Inferior parietal cortex (tissue), 1 donor: ENCODE data around the gene CDC42EP4.
"Not testable (repeated sequence)": the region's sequence is repeated elsewhere in the genome, so short reads cannot be mapped to it uniquely, and the experiment has no call there.

Experiments
- DNase-seq: peaks from one replicate; pipeline ENCODE4 v3.0.0-alpha.2; 2016; ENCODE audit errors: extremely low spot score

Gene CDC42EP4

DNA sequence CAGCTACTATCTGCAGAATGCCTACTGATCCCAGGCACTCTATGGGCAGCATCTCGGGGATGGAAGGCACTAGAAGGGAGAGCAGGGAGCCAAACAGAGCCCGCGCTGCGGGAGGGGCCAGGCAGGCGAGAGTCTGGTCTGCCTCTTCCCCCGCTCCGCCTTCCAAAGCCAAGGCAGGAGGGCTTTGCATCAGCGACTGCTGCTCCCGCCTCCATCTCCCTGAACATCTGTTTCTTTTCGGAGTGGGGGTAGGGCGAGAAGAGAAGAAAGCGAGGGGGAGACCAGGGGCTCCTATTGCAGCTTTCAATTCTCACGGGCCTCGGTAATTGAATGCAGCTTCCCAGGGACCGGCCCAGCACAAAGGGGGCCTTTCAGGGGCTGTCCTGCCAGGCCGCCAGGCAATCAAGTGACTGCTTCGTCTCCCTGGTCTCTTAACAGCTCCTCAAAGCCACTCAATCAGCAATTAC is 31.4 kb upstream of the CDC42EP4 start:
- DNase-seq = peak; percentile 62

DNA sequence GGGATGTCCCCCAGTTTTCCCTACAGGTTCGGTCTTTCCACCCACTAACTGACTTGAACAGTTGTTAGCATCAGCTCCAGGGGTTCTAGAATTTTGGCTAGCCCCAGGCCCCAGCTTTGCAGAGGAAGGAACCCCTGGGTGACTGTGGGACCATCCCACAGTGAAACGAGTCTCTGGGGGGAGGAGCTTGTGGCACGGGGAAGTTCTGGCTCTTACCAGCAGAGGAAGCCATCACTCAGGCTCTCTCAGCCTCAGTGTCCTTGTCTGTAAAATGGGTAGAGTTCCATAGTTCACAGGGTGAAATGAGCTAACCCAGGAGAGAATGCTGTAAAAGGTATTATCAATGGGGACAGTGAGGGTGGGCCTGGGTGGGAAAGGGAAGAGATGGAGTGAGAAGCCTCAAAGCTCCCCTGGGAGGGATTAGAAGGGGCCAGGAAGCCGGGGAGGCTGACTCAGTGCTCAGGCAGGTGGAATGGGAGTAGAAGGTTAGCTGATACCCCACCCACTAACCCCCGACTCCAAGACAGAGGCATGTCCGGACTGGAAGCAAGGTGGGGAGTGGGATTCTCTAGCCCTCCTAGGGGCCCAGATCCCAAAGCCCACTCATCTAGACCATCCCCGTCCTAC is 30.9 kb upstream of the CDC42EP4 start:
- no peak for DNase-seq

DNA sequence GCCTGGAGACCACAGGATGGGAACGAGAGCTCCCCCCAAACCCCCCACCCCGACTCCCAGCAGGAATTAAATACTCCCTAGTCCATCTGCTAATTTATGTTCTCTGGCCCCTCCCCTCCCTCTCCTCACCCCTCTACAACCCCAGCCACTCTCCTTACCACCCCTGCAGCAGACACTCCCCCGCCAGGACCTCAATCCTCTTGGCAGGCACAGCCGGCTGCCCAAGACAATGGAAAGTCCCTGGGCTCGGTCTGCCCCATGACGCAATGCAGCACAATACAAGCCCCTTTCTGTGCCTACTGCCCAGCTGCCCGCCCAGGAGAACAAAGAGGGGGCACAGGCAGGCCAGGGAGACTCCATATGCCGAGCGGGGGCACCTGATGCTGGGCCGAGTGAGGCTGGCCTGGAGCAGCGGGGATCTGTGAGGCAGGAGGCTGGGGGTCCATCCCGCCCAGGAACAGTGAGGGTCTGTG is 30.3 kb upstream of the CDC42EP4 start:
- DNase-seq = peak; percentile 85

DNA sequence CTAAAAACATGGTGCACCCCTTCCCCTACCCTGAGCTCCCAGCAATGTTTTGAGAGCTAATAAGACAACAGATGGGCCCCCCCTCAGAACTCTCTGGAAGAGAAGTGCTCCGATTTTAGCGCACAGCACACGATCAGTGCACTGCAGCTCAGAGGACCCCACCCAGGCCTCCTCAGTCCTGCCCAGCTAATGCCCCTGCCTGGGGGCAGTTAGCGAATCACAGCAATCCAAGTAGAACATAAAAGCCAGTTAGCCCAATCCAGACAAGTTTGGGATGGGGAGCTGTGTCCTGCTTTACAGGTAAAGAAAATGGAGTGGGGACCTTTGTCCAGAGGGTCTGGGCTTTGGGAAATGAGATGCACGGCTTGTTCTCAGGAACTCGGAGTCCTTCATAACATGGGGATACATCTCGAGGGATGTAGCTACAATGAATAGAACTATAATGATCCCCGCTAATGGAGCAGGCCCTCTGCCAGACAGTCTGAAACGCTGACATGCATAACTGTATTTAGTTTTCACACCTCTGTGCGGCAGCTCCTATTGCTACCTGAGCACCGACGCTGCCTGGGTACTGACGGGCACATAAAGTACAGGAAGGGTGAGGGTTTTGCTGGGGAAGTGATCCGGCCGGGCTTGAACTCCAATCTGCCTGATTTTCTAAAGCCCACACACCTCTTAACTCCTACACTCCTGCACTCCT is 29.7 kb upstream of the CDC42EP4 start:
- no peak for DNase-seq

DNA sequence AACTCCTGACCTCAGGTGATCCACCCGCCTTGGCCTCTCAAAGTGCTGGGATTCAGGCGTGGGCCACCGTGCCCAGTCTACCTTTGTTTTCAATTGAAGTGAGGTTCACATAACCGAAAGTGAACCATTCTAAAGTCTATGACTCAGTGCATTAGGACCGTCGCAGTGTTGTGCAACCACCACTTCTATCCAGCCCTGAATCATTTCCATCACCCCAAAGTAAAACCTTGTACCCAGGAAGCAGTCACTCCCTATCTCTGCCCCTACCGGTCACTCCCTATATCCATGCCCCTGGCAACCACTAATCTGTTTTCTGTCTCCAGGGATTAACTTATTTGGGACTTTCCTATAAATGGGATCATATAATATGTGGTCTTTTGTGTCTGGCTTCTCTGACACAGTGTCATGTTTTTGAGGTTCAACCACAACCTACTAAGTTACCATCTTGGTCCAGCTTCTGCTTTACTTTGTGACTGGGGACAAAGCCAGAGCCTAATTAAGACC is 28.3 kb upstream of the CDC42EP4 start:
- no peak for DNase-seq

DNA sequence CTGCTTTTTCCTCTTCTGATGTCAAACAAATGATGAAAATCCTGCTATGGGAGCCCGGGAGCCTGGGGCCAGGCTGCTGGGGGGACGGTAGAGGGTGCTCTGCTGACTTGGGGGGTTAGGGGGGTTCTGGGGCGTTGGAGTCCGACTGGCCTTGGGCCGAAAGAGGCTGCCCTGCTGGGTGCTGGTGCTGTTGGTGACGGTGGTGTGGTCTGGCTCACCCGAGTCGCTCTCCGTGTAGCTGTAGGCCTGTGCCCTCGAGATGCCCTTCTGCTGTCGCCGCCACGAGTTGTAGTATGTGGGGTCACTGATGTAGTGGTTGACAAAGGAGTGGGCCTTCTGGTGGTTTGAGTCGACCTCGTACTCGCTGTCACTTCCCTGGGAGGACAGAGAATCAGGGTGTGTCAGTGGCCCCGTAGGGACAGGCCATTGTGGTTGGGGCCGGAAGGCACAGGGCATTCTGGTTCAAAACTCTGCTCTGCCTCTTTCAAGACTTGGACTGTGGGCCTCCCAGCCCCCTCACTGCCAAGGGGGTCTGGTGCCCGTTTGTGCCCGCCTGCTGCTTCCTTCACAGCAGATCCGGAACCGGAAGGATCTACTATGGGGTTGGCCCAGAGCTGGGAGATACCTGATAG is 26.9 kb upstream of the CDC42EP4 start:
- DNase-seq = no peak

DNA sequence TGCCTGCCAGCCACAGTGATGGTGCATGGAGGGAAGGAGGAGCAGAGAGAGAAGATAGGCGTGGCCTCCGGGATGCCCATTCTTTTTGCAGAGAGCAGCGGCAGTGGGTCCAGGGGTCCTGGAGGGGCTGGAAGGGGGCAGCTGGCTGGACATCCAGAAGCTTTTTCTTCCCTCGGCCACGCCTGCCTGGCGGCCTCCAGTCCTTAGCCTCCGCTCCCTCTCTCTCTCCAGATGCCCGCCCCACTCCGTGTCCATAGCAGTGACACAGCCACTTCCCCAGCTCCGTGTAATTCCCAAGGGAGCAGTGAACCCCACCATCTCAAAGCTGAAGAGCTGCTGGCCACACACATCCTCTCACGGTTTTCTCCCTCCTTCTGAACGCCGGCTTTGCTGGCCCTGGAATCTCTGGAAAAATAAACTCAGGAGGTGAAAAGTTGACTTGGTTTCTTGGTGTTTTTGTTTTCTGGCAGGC is 26.3 kb upstream of the CDC42EP4 start:
- no peak for DNase-seq

DNA sequence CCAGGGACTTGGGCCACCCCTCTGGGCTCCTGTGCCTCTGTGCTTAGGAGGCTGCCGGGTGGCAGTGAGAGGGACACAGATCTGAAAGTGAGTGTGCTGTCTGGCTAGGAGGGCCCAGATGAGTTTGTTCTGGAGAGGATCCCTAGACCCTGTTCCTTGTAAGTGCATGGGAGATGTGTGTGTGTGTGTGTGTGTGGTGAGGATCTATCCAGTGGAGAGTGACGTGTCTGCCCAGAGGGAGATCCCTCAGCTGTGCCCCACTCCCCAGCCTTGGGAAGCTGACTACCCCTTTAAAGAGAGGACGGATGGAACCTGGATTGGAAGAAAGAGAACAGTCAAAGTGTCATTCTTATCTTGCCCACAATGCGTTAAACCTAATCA is 25.5 kb upstream of the CDC42EP4 start:
- DNase-seq = no peak

DNA sequence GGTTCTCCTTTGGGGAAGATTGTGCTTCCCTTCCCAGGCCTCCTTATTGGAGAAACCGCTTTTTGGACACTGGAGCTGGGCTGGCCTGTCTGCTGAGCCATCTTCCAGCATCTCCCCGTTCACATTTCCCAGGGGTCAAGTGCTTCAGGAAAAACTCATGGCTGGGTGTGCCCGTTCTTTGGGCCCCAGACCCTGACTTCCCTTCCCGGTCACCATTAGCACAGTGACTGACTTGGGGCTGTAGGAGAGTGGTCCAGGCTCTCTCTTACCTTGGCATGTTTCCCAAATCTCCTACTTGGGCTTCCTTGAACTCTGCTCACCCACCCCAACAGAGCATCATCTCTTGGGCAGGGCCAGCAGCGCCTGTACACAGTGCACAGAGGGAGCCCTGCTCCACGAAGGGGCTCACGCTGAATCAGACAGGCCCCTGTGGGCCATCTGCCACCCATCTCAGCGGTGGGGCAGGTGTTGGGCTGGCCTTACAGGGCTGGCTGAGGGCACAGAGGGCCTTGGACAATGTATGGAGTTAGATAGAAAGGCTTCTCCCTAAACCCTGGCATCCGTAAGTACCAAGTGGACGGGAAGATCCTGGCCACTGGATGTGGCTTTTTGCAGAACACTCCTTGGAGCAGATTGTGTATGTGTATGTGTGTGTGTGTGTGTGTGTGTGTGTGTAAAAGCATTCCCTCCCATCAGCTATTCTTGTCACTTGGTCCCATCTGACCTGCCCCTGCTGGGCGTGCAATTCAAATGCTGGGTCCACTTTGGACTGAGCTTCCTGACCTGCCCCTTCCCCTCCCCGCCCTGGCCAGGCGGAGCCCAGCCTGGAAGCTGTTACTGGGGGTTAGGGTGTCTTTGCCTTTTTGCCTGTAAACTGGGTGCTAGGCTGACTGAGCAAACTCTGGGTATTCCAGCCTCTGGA is 24.9 kb upstream of the CDC42EP4 start:
- no peak for DNase-seq

DNA sequence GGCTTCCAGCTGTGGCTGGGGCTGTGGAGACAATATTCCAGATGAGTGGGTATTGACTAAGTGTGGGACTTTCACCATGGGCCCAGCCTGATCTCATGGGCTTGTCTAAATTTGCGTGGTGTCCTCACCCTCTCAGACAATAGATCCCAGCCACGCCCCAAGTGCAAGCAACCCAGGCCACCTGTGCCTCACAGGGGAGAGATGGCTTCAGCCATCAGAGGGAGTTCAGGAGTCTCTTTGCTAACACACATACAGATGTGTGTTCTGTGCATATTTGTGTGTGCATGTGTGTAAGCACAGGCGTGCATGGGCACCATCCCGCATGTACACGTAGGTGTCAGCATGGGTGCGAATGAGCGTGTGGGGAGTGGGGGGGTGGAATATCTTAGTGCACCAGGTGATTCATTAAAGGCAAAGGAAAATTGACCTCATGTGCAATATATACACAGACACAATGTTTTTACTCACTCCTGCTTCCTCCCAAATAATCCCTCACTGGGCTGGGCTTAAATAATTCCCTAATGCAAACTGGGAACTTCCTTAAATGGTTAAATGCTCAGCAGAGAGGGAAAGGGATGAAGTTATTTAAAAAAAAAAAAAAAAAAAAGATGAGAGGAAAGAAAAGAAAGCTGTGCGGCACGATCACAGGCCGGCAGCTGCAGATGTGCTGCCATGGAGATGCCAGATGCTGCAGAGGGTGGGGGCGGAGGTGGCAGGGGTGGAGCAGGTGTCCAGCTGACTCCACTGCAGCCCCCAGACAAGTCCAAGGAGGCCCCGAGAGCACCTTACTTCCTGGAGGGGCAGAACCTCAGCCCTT is 24.0 kb upstream of the CDC42EP4 start:
- DNase-seq = no peak

DNA sequence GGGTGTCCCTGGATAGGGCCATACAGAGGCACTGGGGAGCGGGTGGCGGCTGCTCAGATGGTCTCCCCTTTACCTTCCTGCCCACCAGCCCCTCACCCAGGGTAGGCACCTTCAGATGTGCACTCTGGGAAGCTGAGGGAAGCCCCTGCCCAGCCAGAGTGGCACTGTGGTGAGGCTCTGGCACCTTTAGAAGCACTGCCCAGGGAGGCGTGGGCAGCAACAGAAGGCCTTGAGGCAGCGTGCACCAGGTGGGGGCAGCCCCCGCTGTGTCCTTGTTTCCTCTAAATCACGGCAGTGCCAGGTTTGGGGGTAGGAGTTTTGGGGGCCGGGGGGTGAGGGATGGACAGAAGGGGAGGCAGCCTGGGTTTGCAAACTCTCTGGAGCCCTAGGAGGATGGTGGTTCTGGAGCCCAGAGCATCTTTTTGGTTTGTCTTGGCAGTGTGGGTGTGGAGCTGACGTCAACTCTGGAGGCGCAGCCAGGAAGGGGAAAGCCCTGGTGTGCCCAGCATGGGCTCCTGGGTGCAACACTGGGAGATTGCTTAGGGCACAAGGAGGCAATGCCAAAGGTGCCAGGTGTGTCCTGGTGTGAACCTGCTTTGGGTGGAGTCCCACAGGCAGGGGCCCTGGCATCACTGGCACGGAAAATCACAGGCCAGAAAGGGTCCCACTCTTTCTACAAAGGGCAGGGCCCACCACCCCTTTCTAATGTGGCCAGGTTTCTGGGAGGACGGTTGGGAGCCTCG is 23.1 kb upstream of the CDC42EP4 start:
- DNase-seq = no peak

DNA sequence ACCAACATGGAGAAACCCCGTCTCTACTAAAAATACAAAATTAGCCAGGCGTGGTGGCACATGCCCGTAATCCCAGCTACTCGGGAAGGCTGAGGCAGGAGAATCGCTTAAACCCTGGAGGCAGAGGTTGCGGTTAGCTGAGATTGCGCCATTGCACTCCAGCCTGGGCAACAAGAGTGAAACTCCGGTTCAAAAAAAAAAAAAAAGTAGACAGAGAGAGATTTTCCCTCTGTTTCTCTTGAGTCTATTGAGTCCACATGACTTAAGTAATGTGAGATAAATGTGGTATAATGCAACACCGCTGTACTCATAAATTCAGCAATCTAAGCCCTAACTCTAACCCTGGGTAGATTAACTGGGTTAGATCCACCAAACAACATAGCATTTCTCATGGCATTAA is 21.6 kb upstream of the CDC42EP4 start:
- not testable (repeated sequence) for DNase-seq

DNA sequence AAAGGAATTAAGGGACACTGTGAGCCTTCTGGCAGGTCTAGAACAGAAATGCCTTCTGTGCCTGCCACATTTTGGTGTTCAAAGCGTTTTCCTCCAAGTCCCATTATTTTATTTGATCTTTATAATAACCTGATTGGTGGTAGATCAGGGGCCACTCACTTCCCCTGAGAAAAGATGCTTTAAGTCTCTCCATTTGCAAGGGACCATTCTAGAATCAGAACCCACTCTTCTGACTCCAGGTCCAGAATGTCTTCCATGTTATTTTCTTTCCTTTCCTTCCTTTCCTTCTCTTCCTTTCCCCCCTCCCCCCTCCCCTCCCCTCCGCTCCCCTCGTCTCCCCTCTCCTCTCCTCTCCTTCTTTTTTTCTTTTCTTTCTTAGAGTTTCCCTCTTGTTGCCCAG is 19.3 kb upstream of the CDC42EP4 start:
- no peak for DNase-seq

DNA sequence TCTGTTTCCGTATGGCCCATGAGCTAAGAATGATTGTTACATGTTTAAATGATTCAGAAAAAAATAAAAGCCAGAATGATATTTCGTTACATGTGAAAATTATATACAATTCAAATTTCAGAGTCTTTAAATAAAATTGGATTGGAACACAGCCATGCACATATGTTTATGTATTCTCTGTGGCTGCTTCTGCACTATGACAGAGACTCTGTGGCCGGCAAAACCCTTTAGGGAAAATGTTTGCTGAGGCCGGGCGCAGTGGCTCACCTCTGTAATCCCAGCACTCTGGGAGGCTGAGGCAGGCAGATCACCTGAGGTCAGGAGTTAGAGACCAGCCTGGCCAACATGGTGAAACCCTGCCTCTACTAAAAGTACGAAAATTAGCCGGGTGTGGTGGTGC is 15.9 kb upstream of the CDC42EP4 start:
- DNase-seq = no peak

DNA sequence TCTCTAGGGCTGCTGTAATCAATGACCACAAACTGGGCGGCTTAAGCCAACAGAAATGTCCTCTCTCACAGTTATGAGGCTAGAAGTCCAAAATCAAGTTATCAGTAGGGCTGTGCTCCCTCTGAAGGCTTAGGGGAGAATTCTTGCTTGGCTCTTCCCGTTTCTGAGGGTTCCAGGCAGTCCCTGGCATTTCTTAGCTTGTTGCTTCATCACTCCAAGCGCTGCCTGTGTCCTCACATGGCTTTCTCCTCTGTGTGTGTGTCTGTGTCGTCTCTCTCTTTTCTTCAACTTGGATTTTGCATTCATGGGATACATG is 13.7 kb upstream of the CDC42EP4 start:
- no peak for DNase-seq

DNA sequence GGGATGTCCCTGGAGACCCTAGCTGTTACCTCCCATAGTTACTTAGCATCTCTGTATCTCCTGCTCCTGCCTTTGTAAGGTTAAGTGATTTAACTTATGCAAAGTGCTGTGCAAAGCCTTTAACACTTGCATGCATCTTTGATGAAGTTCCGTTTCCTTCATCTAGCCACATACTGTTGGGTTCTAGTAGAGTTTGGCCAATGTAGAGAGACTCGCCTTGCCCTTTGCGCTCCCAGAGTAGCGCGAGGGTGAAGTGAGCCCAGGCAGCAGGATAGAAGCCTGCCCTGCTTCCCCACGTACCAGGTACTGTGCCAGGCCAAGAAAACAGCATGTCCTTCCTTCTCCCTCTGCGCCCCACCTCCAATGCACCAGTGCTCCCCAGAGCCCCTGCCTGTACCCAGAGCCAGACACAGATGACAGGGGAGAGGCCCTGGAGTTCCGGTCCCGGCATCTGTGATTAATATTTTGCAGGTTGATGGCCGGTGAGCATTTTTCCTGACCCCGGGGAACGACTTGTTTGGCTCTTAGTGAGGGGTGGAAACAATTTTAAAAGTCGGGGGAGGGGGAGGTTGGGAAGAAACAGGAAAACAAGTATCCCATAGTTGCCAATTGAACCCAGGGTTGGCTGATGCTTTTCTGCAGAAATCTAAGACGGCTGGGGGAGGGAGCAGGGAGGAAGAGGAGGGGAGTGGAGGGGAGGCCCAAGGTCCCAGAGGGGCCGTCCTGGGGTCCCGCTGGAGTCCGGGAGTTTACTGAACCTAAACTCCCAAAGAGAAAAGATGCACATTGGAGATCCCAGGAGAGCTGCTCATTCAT is 13.1 kb upstream of the CDC42EP4 start:
- no peak for DNase-seq

DNA sequence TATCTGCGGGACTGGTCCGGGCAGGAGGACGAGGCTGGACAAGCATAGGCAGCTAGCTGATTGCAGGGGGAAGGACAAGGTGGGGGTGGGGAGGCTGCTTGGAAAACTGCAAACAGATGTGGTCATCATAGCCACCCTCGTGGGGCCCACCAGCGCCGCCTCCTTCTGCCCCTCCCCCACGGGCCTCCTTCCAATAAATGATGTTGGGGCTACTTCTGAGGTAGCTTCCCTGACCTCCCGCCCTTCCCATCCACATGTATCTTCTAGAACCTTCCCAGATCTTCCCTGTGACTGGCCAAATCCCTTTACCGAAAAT is 12.3 kb upstream of the CDC42EP4 start:
- no peak for DNase-seq

DNA sequence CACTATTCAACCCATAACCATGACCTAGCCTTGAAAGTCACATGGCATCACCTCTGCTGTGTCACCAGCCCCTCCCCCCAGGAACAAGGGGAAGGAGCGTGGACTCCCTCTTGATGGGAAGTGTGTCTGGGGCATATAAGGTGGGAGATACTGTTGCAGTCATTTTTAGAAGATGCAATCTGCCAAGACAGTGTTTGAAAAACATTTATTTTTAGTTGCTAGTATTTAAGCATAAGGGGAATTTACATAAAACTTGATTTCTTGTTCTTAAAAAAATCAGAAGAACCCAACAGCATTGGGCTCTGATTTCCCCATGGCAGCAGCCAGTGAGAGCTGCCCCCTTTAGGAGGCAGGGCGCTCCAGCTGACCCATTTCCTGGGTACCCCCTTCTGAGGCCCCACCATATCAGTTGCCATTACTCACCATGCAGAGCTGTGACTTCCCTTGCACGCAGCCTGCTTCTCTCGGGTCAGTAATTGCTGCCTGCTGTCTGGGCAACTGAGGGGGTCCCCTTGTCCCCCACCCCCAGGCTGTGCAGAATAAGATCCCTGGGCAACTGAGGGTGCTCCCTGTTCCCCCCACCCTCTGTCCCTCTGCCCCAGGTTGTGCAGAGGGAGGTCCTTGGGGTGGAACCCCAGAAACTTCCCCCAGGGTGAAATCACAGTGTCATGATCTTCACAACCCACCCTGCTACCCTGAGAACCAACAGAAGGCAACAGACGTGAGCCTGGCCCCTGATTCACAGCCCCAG is 11.8 kb upstream of the CDC42EP4 start:
- no peak for DNase-seq
